Common myeloid progenitor, CD34-positive (primary cell): Measurements from ENCODE around the gene ATXN7L3.
A peak's percentile ranks its signal among the peaks of the same experiment; 100 is the strongest.

Experiments
- CTCF ChIA-PET: fragments of 350-600 bp; sonication (Branson Sonifier 250); formaldehyde crosslinking; loops from one replicate; lab custom pipeline; 2021; ENCODE audit warnings: antibody characterized with exemption; lab: Charles Lee
- POLR2A ChIA-PET: fragments of 350-600 bp; sonication (Branson Sonifier 250); formaldehyde crosslinking; loops from one replicate; lab custom pipeline; 2021; ENCODE audit warnings: antibody characterized with exemption; lab: Charles Lee
- DNase-seq, 3 donors: peaks; one replicate each; pipeline versions ENCODE4 v3.0.0 to v3.0.0-alpha.2; 2013
- H3K27ac ChIP-seq, 2 experiments: 1 replicate in 1 of 2; 2 replicates in 1 of 2; pipeline ENCODE4 v1.7.0; 2013; ENCODE audit warnings: inconsistent platforms in 2 of 2, low read length in 2 of 2, mild to moderate bottlenecking in 2 of 2, low read depth in 1 of 2, moderate library complexity in 1 of 2; ENCODE audit not compliant: severe bottlenecking in 2 of 2, insufficient read depth in 1 of 2, poor library complexity in 1 of 2
- H3K27me3 ChIP-seq, 5 experiments: replicated peaks in 2 of 5; 1 replicate in 3 of 5; 2 replicates in 2 of 5; pipeline versions ENCODE4 v1.6.1 to v1.7.0; 2013; ENCODE audit warnings: low read length in 4 of 5, mild to moderate bottlenecking in 2 of 5, moderate library complexity in 2 of 5, inconsistent platforms in 1 of 5; ENCODE audit not compliant: insufficient read depth in 5 of 5, control insufficient read depth in 4 of 5
- H3K36me3 ChIP-seq, 4 experiments: 1 replicate in 2 of 4; 2 replicates in 2 of 4; pipeline versions ENCODE4 v1.6.1 to v1.7.0; 2013; ENCODE audit warnings: low read length in 3 of 4, control low read depth in 1 of 4, mild to moderate bottlenecking in 1 of 4; ENCODE audit not compliant: control insufficient read depth in 4 of 4, insufficient read depth in 4 of 4
- H3K4me1 ChIP-seq, 4 experiments: 1 replicate in 3 of 4; 2 replicates in 1 of 4; pipeline versions ENCODE4 v1.6.1 to v1.7.1; 2013; ENCODE audit warnings: low read length in 3 of 4, mild to moderate bottlenecking in 3 of 4, control low read depth in 1 of 4, inconsistent platforms in 1 of 4, moderate library complexity in 1 of 4; ENCODE audit not compliant: control insufficient read depth in 4 of 4, insufficient read depth in 4 of 4; ENCODE audit errors: control extremely low read depth in 1 of 4
- H3K4me3 ChIP-seq, 7 experiments: 1 replicate in 4 of 7; 2 replicates in 3 of 7; pipeline versions ENCODE4 v1.5.1 to v1.7.0; 2013; ENCODE audit warnings: mild to moderate bottlenecking in 7 of 7, low read length in 6 of 7, moderate library complexity in 6 of 7, inconsistent platforms in 2 of 7, low read depth in 2 of 7, control low read depth in 1 of 7; ENCODE audit not compliant: insufficient read depth in 4 of 7, control insufficient read depth in 1 of 7; ENCODE audit errors: extremely low read depth in 1 of 7
- H3K9me3 ChIP-seq, 5 experiments: 1 replicate in 4 of 5; 2 replicates in 1 of 5; pipeline versions ENCODE4 v1.6.1 to v1.7.1; 2013; ENCODE audit warnings: low read length in 4 of 5, mild to moderate bottlenecking in 2 of 5, inconsistent platforms in 1 of 5, low read depth in 1 of 5, moderate library complexity in 1 of 5; ENCODE audit not compliant: control insufficient read depth in 4 of 5, insufficient read depth in 2 of 5; ENCODE audit errors: control extremely low read depth in 1 of 5
- WGBS: methylation state at CpG from one replicate; pipeline ENCODE4 v1.1.5; 2013; ENCODE audit not compliant: insufficient coverage; 5-methylcytosine and 5-hydroxymethylcytosine counted together

The ATXN7L3 gene

DNA sequence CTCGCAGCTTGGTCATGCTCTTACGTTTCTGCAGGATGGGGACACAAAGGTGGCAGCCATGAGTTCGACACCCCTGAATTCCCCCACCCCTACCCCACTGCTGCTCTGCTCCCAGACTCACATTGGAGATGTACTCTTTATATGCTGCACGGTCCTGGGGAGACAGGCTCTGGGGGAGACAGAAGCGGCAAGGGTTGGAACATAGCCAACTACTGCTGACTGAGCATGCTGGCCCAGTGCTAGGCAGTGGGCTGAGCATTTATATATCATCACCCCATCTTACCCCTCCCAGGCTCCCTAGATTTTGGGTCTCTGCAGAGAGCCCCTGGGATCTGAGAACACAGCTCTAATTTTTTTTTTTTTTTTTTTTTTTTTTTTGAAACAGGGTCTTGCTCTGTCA lies 8.1 kb upstream of the ATXN7L3 start:
- POLR2A ChIA-PET, result no interaction called here
- H3K36me3 ChIP-seq, result peaks cover 11 to 57% (median 45%) of the 10 kb centered on the region in 4 experiments
- no peaks in the 10 kb centered on the region for H3K27me3 ChIP-seq
- no peak for DNase-seq
- no peaks in the 10 kb centered on the region for H3K9me3 ChIP-seq
- peaks cover 0 to 35% (median 28%) of the 10 kb centered on the region in 4 experiments for H3K4me1 ChIP-seq
- H3K4me3 ChIP-seq, result no peak overlapping the region
- WGBS, result 100% methylated on average over 1 of the region's 5 CpGs
- no peak overlapping the region for H3K27ac ChIP-seq
- CTCF ChIA-PET, result interaction anchor here (0.6 to 8.8 kb wide), 8 partner anchors 10 to 150 kb away, joined by 3 to 84 read pairs (median 4); partner anchors contain the start of gene GRN

DNA sequence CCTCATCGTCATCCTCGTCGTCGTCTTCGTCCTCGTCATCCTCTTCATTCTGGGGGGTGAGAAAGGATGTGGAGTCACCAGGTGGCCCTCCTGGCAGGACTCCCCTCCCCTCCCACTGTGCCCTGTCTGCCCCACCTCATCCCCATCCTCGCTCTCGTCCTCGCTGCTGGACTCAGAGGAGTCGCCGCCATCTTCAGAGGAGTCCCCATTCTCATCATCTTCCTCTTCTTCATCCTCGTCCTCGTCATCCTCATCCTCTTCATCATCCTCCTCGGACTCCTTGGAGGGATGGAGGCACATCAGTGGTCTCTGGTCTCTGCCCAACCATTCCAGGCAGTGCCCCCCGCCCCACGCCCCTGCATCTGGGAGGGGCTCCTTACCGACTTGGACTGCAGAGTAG lies 7.6 kb upstream of the ATXN7L3 start:
- Histone ChIP-seq H3K9me3 (no peaks in the 10 kb centered on the region), H3K27me3 (no peaks in the 10 kb centered on the region), H3K27ac (no peak overlapping the region), H3K4me3 (no peak overlapping the region), H3K36me3 (peaks cover 11 to 53% (median 44%) of the 10 kb centered on the region in 4 experiments), H3K4me1 (peaks cover 0 to 37% (median 29%) of the 10 kb centered on the region in 4 experiments)
- WGBS, result 97% methylated on average over 12 of the region's 17 CpGs
- no peak for DNase-seq
- CTCF ChIA-PET, result interaction anchor here (0.9 to 1.4 kb wide), 7 partner anchors 14 to 316 kb away, joined by 3 to 5 read pairs (median 3); partner anchors contain the start of gene GRN
- POLR2A ChIA-PET, result no interaction called here

DNA sequence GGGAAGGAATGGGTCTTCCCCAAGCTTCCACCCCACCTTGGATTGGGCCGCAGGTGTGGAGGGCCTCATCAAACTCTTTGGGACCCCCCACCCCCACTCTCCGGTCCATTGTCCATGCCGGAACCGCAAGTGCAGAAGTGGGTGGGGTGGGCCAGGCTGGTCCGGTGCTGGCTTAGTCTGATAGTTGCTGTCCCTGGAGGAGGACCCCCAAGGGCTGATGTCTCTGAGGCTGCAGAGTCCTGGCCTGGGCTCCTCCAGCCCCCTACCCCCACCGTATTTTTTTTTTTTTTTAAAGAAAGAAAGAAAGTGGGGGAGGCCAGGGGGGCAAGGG lies 7.1 kb upstream of the ATXN7L3 start:
- peaks cover 0 to 37% (median 29%) of the 10 kb centered on the region in 4 experiments for H3K4me1 ChIP-seq
- CTCF ChIA-PET, result interaction anchor here (0.9 to 1.4 kb wide), 7 partner anchors 9 to 317 kb away, joined by 3 to 7 read pairs (median 4); partner anchors contain the start of gene GRN

DNA sequence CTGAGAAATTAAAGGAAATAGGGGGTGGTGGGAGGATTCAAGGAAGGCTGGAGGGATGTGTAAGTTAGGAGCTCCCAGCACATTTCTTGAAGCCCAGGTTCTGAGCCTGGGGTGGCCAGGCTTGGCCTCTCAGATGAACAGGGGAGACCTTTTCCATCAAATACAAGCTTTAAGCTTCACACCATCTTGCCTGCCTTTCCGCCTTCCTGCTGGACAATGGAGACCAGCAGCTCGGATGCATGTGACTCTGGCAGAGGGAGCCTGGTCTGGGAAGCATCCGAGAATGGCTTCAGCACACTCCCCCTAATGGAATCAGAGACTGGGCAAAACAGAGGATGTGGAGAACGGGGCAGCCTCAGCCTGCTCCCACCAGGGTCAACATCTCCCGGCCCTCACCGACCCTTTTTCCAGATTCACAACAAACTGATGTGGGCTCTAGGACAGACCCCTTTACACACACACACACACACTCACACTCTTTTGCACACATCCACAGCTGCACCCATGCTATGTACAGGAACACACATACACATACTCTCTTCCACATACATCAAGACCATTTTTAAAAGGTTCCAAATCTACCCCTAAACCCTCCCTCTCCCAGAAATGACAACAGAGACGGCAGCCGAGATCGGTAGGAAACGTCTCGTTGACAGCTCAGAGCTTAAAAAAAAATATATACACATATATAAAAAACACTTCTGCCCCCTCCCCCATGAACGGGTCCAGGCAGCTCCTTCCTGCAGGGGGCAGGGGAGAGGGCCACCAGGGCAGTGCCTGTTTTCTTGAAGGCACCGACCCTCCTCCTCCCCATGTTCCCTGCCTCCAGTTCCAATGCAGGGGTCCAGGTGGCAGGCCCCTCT lies 6.5 kb upstream of the ATXN7L3 start:
- ChIA-PET POLR2A (interaction anchor here (0.6 to 0.7 kb wide), 2 partner anchors 14 to 635 kb away, joined by 3 to 4 read pairs; no protein-coding TSS in a partner anchor), CTCF (interaction anchor here (0.9 to 1.4 kb wide), 9 partner anchors 9 to 317 kb away, joined by 3 to 7 read pairs (median 4); no protein-coding TSS in a partner anchor)
- H3K27me3 ChIP-seq, result no peaks in the 10 kb centered on the region
- WGBS, result 63% methylated on average over 9 of the region's 13 CpGs
- H3K4me3 ChIP-seq, result no peak overlapping the region
- DNase-seq, result peak in 2 of 3 donors; percentile 55 to 60
- no peaks in the 10 kb centered on the region for H3K9me3 ChIP-seq
- H3K4me1 ChIP-seq, result peaks cover under 1 to 39% (median 30%) of the 10 kb centered on the region in 4 experiments
- no peak overlapping the region for H3K27ac ChIP-seq
- peaks cover 6 to 45% (median 37%) of the 10 kb centered on the region in 4 experiments for H3K36me3 ChIP-seq

More for the DNA sequence above, 7.1 kb upstream of the ATXN7L3 start:
- Histone ChIP-seq H3K27me3 (no peaks in the 10 kb centered on the region), H3K36me3 (peaks cover 11 to 51% (median 43%) of the 10 kb centered on the region in 4 experiments), H3K4me3 (no peak overlapping the region), H3K27ac (no peak overlapping the region), H3K9me3 (no peaks in the 10 kb centered on the region)
- POLR2A ChIA-PET, result interaction anchor here (0.6 to 0.7 kb wide), 2 partner anchors 15 to 634 kb away, joined by 3 to 4 read pairs; no protein-coding TSS in a partner anchor
- DNase-seq, result no peak
- WGBS, result 88% methylated on average over 4 of the region's 6 CpGs

DNA sequence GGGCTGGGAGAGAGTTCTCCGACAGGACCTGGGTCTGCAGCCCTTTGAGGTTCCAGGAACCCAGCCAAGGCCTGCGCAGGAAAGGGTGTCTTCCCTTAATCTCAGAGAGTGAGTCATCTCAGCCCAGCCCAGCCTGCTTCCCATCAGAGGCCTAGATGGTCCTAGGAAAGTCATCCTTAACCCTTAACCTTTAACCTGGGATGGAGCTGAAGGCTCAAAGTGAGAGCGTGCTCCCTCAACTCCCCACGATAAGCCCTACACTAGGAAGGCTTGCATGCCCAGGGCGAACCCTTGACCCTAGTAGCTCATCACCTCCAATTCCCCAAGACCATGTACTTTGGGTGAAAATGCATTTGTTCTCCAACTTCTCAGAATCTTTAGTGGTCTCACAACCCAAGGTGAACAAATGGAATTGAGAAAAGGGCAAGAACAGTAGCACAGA lies 4.8 kb upstream of the ATXN7L3 start:
- H3K27ac ChIP-seq, result no peak overlapping the region
- H3K36me3 ChIP-seq, result peaks cover 5 to 34% (median 26%) of the 10 kb centered on the region in 4 experiments
- WGBS, result 70% methylated on average over 5 of the region's 5 CpGs
- ChIA-PET CTCF (interaction anchor here (0.9 to 3.6 kb wide), 17 partner anchors 9 to 158 kb away, joined by 3 to 25 read pairs (median 5); partner anchors contain the start of genes FAM171A2, GRN and SLC25A39), POLR2A (no interaction called here)
- H3K4me3 ChIP-seq, result peak overlapping the region in 1 of 7 experiments; percentile 31
- peak in 1 of 3 donors; percentile 32 for DNase-seq
- H3K9me3 ChIP-seq, result no peaks in the 10 kb centered on the region
- no peaks in the 10 kb centered on the region for H3K27me3 ChIP-seq
- H3K4me1 ChIP-seq, result peaks cover 4 to 33% (median 28%) of the 10 kb centered on the region in 4 experiments

DNA sequence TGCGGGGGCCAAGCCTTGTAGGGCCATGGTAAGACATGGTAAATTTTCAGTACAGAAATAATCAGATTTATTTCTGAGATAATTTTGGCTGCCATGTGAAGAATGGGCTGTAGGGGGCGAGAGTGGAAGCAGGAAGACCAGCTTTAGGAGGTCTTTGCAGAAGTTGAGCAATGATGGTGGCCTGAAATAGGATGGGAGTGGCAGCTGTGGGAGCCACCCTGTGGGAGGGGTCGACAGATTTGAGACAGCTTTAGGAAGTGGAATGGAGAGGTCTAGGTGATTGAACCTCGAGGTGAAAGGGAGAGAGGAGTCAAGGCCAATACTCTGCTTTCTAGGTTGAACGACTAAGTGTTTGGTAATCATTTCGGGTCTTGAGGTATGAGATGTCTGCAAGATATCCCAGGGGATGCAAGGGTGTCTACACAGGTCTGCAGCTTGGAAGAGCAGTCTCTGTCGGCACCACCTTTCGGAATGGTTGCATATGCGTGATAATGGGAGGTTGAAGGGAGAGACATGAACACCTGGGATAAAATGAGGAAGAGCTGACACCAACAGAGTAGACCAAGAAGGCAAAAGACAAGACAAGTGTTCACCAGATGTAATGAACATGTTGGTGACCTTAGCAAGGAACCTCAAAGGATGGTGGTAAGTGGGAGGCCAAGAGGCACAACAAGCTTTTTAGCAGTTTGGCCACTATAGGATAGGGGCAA lies 4.2 kb upstream of the ATXN7L3 start:
- ChIA-PET POLR2A (interaction anchor here (0.8 kb wide), 1 partner anchor 16 kb away, joined by 3 read pairs; the partner anchor contains the start of gene UBTF), CTCF (interaction anchor here (0.6 to 3.6 kb wide), 21 partner anchors 9 to 329 kb away, joined by 3 to 25 read pairs (median 5); partner anchors contain the start of genes FAM171A2, GRN and SLC25A39)
- Histone ChIP-seq H3K4me3 (peak overlapping the region in 1 of 7 experiments; percentile 31), H3K4me1 (peaks cover 4 to 33% (median 28%) of the 10 kb centered on the region in 4 experiments), H3K9me3 (no peaks in the 10 kb centered on the region), H3K27ac (no peak overlapping the region), H3K36me3 (peaks cover 5 to 28% (median 21%) of the 10 kb centered on the region in 4 experiments), H3K27me3 (no peaks in the 10 kb centered on the region)
- 63% methylated on average over 9 of the region's 9 CpGs for WGBS
- DNase-seq, result peak; percentile 78 to 89 (median 87)
